B cell (primary cell): ENCODE data around the gene ARHGAP26.

Source experiments
- EZH2 ChIP-seq: IDR thresholded peaks from 2 replicates; pipeline ENCODE4 v1.6.1; 2012; ENCODE audit warnings: borderline replicate concordance, low read depth, mild to moderate bottlenecking, moderate library complexity, low read length; ENCODE audit not compliant: insufficient read depth, poor library complexity, severe bottlenecking
- TF ChIP-seq, protein P1 (sequence below): fragments of 200-600 bp; IDR thresholded peaks from one replicate; pipeline ENCODE4 v1.8.0; 2022; ENCODE audit warnings: antibody characterized with exemption, mild to moderate bottlenecking

DNA sequence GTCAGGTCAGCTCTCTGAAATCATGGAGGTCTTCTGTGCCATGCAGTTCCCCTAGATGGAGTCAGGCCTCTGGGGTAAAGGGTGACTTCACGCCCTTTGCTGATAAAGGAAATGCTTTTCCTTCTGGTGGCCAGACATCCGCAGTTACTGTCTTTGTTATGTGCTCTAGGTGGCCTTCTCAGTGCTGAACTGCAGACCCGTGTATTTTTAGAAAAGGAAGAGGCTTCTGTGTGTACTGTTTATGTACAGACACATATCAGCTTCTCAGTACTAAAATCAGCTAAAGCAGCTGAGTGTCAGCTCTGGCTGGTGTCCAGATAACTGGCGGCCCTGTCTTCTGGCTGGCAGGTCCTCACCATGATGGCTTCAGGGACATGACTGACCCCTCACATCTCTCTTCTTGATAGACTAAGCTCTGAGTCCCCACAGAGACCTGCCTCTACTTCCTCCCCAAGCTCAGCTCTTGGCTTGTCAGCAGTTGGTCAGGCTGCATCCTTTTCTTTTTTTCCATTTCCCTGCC lies 75.3 kb downstream of the ARHGAP26 start:
- TF ChIP-seq, protein P1, sequence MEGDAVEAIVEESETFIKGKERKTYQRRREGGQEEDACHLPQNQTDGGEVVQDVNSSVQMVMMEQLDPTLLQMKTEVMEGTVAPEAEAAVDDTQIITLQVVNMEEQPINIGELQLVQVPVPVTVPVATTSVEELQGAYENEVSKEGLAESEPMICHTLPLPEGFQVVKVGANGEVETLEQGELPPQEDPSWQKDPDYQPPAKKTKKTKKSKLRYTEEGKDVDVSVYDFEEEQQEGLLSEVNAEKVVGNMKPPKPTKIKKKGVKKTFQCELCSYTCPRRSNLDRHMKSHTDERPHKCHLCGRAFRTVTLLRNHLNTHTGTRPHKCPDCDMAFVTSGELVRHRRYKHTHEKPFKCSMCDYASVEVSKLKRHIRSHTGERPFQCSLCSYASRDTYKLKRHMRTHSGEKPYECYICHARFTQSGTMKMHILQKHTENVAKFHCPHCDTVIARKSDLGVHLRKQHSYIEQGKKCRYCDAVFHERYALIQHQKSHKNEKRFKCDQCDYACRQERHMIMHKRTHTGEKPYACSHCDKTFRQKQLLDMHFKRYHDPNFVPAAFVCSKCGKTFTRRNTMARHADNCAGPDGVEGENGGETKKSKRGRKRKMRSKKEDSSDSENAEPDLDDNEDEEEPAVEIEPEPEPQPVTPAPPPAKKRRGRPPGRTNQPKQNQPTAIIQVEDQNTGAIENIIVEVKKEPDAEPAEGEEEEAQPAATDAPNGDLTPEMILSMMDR, result no peak
- no peak for TF ChIP-seq EZH2
